PC-3 (cell line): ENCODE results near the gene OR10A5. TPM values are rescaled to one million over a fixed set of nuclear protein-coding genes. Genes with fewer than 3 reads are reported as not detected.

Source experiments
- ATAC-seq: fragments of 200-7000 bp; cut with Tn5 transposase; 2 replicates; pipeline ENCODE4 v1.9.1; 2020; ENCODE audit warnings: mild to moderate bottlenecking, moderate library complexity
- BruUV-seq: library from RNA; stranded (reverse); fragments of 400-500 nt; replicated peaks from 2 replicates; lab custom pipeline; 2021; lab: Mats Ljungman, UMichigan
- CTCF ChIA-PET: fragments of 300-600 bp; sonication (Branson Sonifier 250); formaldehyde crosslinking; loops from one replicate; lab custom pipeline; 2022; ENCODE audit warnings: antibody characterized with exemption; lab: Charles Lee
- POLR2A ChIA-PET: fragments of 300-600 bp; sonication (Branson Sonifier 250); formaldehyde crosslinking; loops from one replicate; lab custom pipeline; 2022; ENCODE audit warnings: antibody characterized with exemption; ENCODE audit not compliant: unreplicated experiment; lab: Charles Lee
- DNase-seq: peaks from one replicate; pipeline ENCODE4 v3.0.0-alpha.2; 2015
- H2AFZ ChIP-seq: fragments of 300-600 bp; sonication (generic); 2 replicates; pipeline ENCODE4 v1.6.0; 2016; ENCODE audit warnings: antibody characterized with exemption, low read length
- H3F3A ChIP-seq: fragments of 300-600 bp; sonication (generic); one replicate; pipeline ENCODE4 v1.6.0; 2017; ENCODE audit warnings: antibody characterized with exemption, low read length, control low read depth, mild to moderate bottlenecking; ENCODE audit not compliant: unreplicated experiment
- H3K27ac ChIP-seq: fragments of 300-600 bp; sonication (generic); 2 replicates; pipeline ENCODE4 v1.5.1; 2016; ENCODE audit warnings: mild to moderate bottlenecking, low read length
- H3K27me3 ChIP-seq: fragments of 300-600 bp; sonication (generic); 2 replicates; pipeline ENCODE4 v1.6.1; 2016; ENCODE audit warnings: low read length, mixed read lengths
- H3K36me3 ChIP-seq: fragments of 300-600 bp; sonication (generic); 2 replicates; pipeline ENCODE4 v1.6.1; 2016; ENCODE audit warnings: low read depth, mixed run types, low read length, mixed read lengths
- H3K4me1 ChIP-seq: fragments of 300-600 bp; sonication (generic); 2 replicates; pipeline ENCODE4 v1.5.1; 2016; ENCODE audit warnings: low read length; ENCODE audit not compliant: insufficient read depth
- H3K4me2 ChIP-seq: fragments of 300-600 bp; sonication (generic); 2 replicates; pipeline ENCODE4 v1.6.0; 2016; ENCODE audit warnings: low read length
- H3K4me3 ChIP-seq: fragments of 300-600 bp; sonication (generic); 2 replicates; pipeline ENCODE4 v1.5.1; 2016; ENCODE audit warnings: mild to moderate bottlenecking, low read length, mixed read lengths
- H3K79me2 ChIP-seq: fragments of 300-600 bp; sonication (generic); 2 replicates; pipeline ENCODE4 v1.6.1; 2017; ENCODE audit warnings: low read length, mixed read lengths
- H3K9ac ChIP-seq: fragments of 300-600 bp; sonication (generic); 2 replicates; pipeline ENCODE4 v1.6.0; 2016; ENCODE audit warnings: mild to moderate bottlenecking, low read length
- H3K9me2 ChIP-seq: fragments of 300-600 bp; sonication (generic); replicated peaks from 2 replicates; pipeline ENCODE4 v1.6.1; 2016; ENCODE audit warnings: mixed run types, low read length, mixed read lengths
- H3K9me3 ChIP-seq: fragments of 300-600 bp; sonication (generic); 2 replicates; pipeline ENCODE4 v1.6.1; 2016; ENCODE audit warnings: low read length, mixed read lengths
- H4K20me1 ChIP-seq: fragments of 300-600 bp; sonication (generic); 2 replicates; pipeline ENCODE4 v1.6.1; 2016; ENCODE audit warnings: low read length, mixed read lengths
- CTCF ChIP-seq: fragments of 300-600 bp; sonication (generic); conservative IDR thresholded peaks from 2 replicates; pipeline ENCODE4 v1.5.1; 2017; ENCODE audit warnings: antibody characterized with exemption, low read depth, mild to moderate bottlenecking, low read length
- EZH2 ChIP-seq: fragments of 300-600 bp; sonication (generic); IDR thresholded peaks from one replicate; pipeline ENCODE4 v1.6.1; 2017; ENCODE audit warnings: antibody characterized with exemption, mild to moderate bottlenecking, low read length; ENCODE audit not compliant: unreplicated experiment
- EZH2phosphoT487 ChIP-seq: fragments of 300-600 bp; sonication (generic); IDR thresholded peaks from 2 replicates; pipeline ENCODE4 v1.6.1; 2018; ENCODE audit warnings: mild to moderate bottlenecking, antibody characterized with exemption, low read length, borderline replicate concordance
- intact Hi-C: fragments of 100-400 bp; cut with micrococcal nuclease; formaldehyde crosslinking; loops from 2 replicates; pipeline ENCODE4 v1.9.0; 2023
- total RNA-seq: library from RNA; depleted of rRNA; stranded (reverse); fragments of >200 nt; gene quantifications from 2 replicates; pipeline ENCODE4 v1.2.3, GENCODE V29; 2014

Gene OR10A5
- total RNA-seq, 1 experiment from 2014 or later: not detected

GRCh38 chr11:6856871-6857270 lies 11.4 kb downstream of the OR10A5 start:
- POLR2A ChIA-PET: no interaction called here
- Histone ChIP-seq H3K9me3 (no peaks in the 10 kb centered on the region), H3K27ac (no peak overlapping the region), H3K4me2 (no peak overlapping the region), H3K9ac (no peak overlapping the region), H4K20me1 (no peaks in the 10 kb centered on the region), H3K27me3 (no peaks in the 10 kb centered on the region), H2AFZ (no peak overlapping the region), H3K79me2 (no peaks in the 10 kb centered on the region), H3K4me3 (no peak overlapping the region), H3F3A (no peaks in the 10 kb centered on the region), H3K4me1 (no peaks in the 10 kb centered on the region), H3K36me3 (no peaks in the 10 kb centered on the region), H3K9me2 (no peaks in the 10 kb centered on the region)
- CTCF ChIA-PET: no interaction called here
- ATAC-seq (no peak), DNase-seq (peak; percentile 7)
- no peak for TF ChIP-seq CTCF
- TF ChIP-seq EZH2phosphoT487: no peak
- no peak for TF ChIP-seq EZH2
- intact Hi-C loops: no loop called here
- no TSS peak for BruUV-seq

- no peaks in the 10 kb centered on the region for H3K9me3 ChIP-seq
- peak; percentile 19 for DNase-seq
- ChIA-PET CTCF (no interaction called here), POLR2A (no interaction called here)
- no peak for ATAC-seq
- H4K20me1 ChIP-seq: no peaks in the 10 kb centered on the region
- intact Hi-C loops: no loop called here
- no peak within 1 kb of the TSS for H3K4me3 ChIP-seq
- H3K9me2 ChIP-seq: no peaks in the 10 kb centered on the region
- H3F3A ChIP-seq: no peaks in the 10 kb centered on the region
- no peaks in the 10 kb centered on the region for H3K4me1 ChIP-seq
- no peak within 1 kb of the TSS for H2AFZ ChIP-seq
- H3K27me3 ChIP-seq: no peaks in the 10 kb centered on the region
- H3K36me3 ChIP-seq: no peaks in the 10 kb centered on the region
- no peak for TF ChIP-seq EZH2phosphoT487
- no peak for TF ChIP-seq CTCF
- no peak for TF ChIP-seq EZH2
- no peak within 1 kb of the TSS for H3K4me2 ChIP-seq
- BruUV-seq: no TSS peak
- H3K27ac ChIP-seq: no peak within 1 kb of the TSS
- no peak within 1 kb of the TSS for H3K9ac ChIP-seq
- H3K79me2 ChIP-seq: no peaks in the 10 kb centered on the region
Measured at GRCh38 chr11:6862961-6863360, 17.5 kb downstream of the OR10A5 start, which contains the start of gene OR10A2. TSS of gene OR10A2 (plus strand) at chr11:6863057. CDS start at chr11:6869755, 6,698 bp downstream.

- no peaks in the 10 kb centered on the region for H3K79me2 ChIP-seq
- POLR2A ChIA-PET: no interaction called here
- BruUV-seq: no TSS peak
- H3F3A ChIP-seq: no peaks in the 10 kb centered on the region
- H3K27me3 ChIP-seq: no peaks in the 10 kb centered on the region
- CTCF ChIA-PET: no interaction called here
- no peaks in the 10 kb centered on the region for H4K20me1 ChIP-seq
- H3K4me3 ChIP-seq: no peak overlapping the region
- ATAC-seq (peak; percentile 51), DNase-seq (peak; percentile 11)
- H3K4me2 ChIP-seq: no peak overlapping the region
- H2AFZ ChIP-seq: no peak overlapping the region
- H3K9me2 ChIP-seq: no peaks in the 10 kb centered on the region
- intact Hi-C loops: no loop called here
- no peaks in the 10 kb centered on the region for H3K36me3 ChIP-seq
- H3K9me3 ChIP-seq: no peaks in the 10 kb centered on the region
- H3K27ac ChIP-seq: no peak overlapping the region
- H3K9ac ChIP-seq: no peak overlapping the region
- H3K4me1 ChIP-seq: no peaks in the 10 kb centered on the region
- TF ChIP-seq CTCF: no peak
- no peak for TF ChIP-seq EZH2
- TF ChIP-seq EZH2phosphoT487: no peak
Measured at GRCh38 chr11:6864438-6864837, 19.0 kb downstream of the OR10A5 start.
